ENCODE data around the gene BLOC1S6. TPM values are rescaled to one million over a fixed set of nuclear protein-coding genes. Genes with fewer than 3 reads are reported as not detected.

The BLOC1S6 gene
- total RNA-seq, 1 donor from 2014 or later, result 51.5 TPM

GRCh38 chr15:45588219-45588875 is 1.2 kb downstream of the BLOC1S6 start:
- DNase-seq (ENCODE audit: low read depth), result peak; percentile 63

- DNase-seq (ENCODE audit: low read depth), result no peak
These were observed 2.1 kb downstream of the BLOC1S6 start for GRCh38 chr15:45589256-45589655.

- DNase-seq (ENCODE audit: low read depth), result no peak
These were observed 7.1 kb downstream of the BLOC1S6 start for GRCh38 chr15:45594319-45594718.

GRCh38 chr15:45594835-45595530 is 7.8 kb downstream of the BLOC1S6 start:
- DNase-seq (ENCODE audit: low read depth), result no peak

GRCh38 chr15:45603881-45604280 is 16.7 kb downstream of the BLOC1S6 start:
- DNase-seq (ENCODE audit: low read depth), result no peak

GRCh38 chr15:45604326-45604725 is 17.1 kb downstream of the BLOC1S6 start:
- DNase-seq (ENCODE audit: low read depth), result no peak

- no peak for DNase-seq (ENCODE audit: low read depth)
These were observed 19.2 kb downstream of the BLOC1S6 start for GRCh38 chr15:45606413-45606812.

- no peak for DNase-seq (ENCODE audit: low read depth)
These were observed 19.7 kb downstream of the BLOC1S6 start for GRCh38 chr15:45606841-45607240.

- DNase-seq (ENCODE audit: low read depth), result peak; percentile 39
These were observed 24.1 kb downstream of the BLOC1S6 start for GRCh38 chr15:45611305-45611704.

- peak; percentile 51 for DNase-seq (ENCODE audit: low read depth)
These were observed 25.7 kb downstream of the BLOC1S6 start for GRCh38 chr15:45612790-45613415.

GRCh38 chr15:45616901-45617323 is 29.7 kb downstream of the BLOC1S6 start:
- peak; percentile 57 for DNase-seq (ENCODE audit: low read depth)

GRCh38 chr15:45618813-45619212 is 31.6 kb downstream of the BLOC1S6 start:
- peak; percentile 37 for DNase-seq (ENCODE audit: low read depth)

GRCh38 chr15:45628136-45628535 is 41.0 kb downstream of the BLOC1S6 start:
- DNase-seq (ENCODE audit: low read depth), result no peak

- peak; percentile 98 for DNase-seq (ENCODE audit: low read depth)
These were observed 43.9 kb downstream of the BLOC1S6 start for GRCh38 chr15:45630917-45631691.

GRCh38 chr15:45631776-45632175 is 44.6 kb downstream of the BLOC1S6 start:
- DNase-seq (ENCODE audit: low read depth), result peak; percentile 43

- peak; percentile 68 for DNase-seq (ENCODE audit: low read depth)
These were observed 47.4 kb downstream of the BLOC1S6 start, which contains the start of gene SQOR for GRCh38 chr15:45634432-45635190. Gene SQOR, plus strand, starts transcription at chr15:45635029. Its CDS starts 23,895 bp downstream, at chr15:45658924.

- no peak for DNase-seq (ENCODE audit: low read depth)
These were observed 48.0 kb downstream of the BLOC1S6 start for GRCh38 chr15:45635191-45635638.

- DNase-seq (ENCODE audit: low read depth), result no peak
These were observed 48.6 kb downstream of the BLOC1S6 start for GRCh38 chr15:45635763-45636292.

- no peak for DNase-seq (ENCODE audit: low read depth)
These were observed 50.0 kb downstream of the BLOC1S6 start for GRCh38 chr15:45637141-45637540.

GRCh38 chr15:45637552-45638033 is 50.4 kb downstream of the BLOC1S6 start:
- DNase-seq (ENCODE audit: low read depth), result peak; percentile 85

GRCh38 chr15:45640616-45641015 is 53.4 kb downstream of the BLOC1S6 start:
- DNase-seq (ENCODE audit: low read depth), result peak; percentile 99

Measured in renal cortical epithelial cell (primary cell).